D721Med (cell line): ENCODE data around the gene FOXF2.
"Not testable (repeated sequence)": the region's sequence is repeated elsewhere in the genome, so short reads cannot be mapped to it uniquely, and the experiment has no call there.

ENCODE experiments used
- DNase-seq: peaks from one replicate; pipeline ENCODE4 v3.0.0; 2011; ENCODE audit warnings: low spot score; ENCODE audit not compliant: insufficient read length
- FAIRE-seq: peaks from 2 replicates; lab custom pipeline; 2011; peaks lifted over from hg19 to GRCh38; lab: Jason Lieb, UNC
- TF ChIP-seq, protein P1 (sequence below): IDR thresholded peaks from 2 replicates; pipeline ENCODE4 v1.5.1; 2012; ENCODE audit warnings: mild to moderate bottlenecking, control low read depth; ENCODE audit not compliant: insufficient read depth; ENCODE audit errors: missing control alignments

The FOXF2 gene

GRCh38 chr6:1367771-1368170 is 21.6 kb upstream of the FOXF2 start:
- DNase-seq (no peak), FAIRE-seq (no peak)
- TF ChIP-seq, protein P1, sequence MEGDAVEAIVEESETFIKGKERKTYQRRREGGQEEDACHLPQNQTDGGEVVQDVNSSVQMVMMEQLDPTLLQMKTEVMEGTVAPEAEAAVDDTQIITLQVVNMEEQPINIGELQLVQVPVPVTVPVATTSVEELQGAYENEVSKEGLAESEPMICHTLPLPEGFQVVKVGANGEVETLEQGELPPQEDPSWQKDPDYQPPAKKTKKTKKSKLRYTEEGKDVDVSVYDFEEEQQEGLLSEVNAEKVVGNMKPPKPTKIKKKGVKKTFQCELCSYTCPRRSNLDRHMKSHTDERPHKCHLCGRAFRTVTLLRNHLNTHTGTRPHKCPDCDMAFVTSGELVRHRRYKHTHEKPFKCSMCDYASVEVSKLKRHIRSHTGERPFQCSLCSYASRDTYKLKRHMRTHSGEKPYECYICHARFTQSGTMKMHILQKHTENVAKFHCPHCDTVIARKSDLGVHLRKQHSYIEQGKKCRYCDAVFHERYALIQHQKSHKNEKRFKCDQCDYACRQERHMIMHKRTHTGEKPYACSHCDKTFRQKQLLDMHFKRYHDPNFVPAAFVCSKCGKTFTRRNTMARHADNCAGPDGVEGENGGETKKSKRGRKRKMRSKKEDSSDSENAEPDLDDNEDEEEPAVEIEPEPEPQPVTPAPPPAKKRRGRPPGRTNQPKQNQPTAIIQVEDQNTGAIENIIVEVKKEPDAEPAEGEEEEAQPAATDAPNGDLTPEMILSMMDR, result no peak

DNA sequence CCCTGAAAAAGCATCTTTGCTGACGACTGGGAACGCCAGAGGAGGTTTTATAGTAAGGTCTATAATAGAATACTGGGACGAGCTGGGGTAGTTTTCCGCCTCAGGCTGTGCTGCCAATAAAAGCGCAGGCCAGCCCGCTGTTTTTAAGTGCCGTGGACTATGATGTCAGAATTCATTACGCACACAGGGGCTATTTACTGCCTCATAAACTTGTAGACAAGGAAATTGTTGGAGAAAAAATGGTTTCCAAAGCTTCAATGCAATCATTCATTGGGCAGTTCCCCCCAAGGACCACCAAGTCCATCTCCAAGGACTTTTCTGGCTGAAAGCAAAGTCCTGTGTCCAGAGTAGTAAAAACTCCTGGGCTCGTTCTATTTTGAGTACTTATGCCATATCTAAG is 20.4 kb upstream of the FOXF2 start:
- DNase-seq (no peak), FAIRE-seq (no peak)
- TF ChIP-seq, protein P1, result no peak

DNA sequence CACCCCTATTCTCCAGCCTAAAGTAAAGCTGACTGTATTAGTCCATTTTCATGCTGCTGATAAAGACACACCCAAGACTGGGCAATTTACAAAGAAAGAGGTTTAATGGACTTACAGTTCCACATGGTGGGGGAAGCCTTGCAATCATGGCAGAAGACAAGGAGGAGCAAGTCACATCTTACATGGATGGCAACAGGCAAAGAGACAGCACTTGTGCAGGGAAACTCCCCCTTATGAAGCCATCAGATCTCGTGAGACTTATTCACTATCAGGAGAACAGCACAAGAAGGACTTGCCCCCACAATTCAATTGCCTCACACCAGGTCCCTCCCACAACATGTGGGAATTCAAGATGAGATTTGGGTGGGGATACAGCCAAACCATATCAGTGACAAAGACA is 19.7 kb upstream of the FOXF2 start:
- not testable (repeated sequence) for DNase-seq, FAIRE-seq

GRCh38 chr6:1371933-1372332 is 17.4 kb upstream of the FOXF2 start:
- FAIRE-seq (no peak), DNase-seq (no peak)
- TF ChIP-seq, protein P1, result no peak

GRCh38 chr6:1372690-1373089 is 16.7 kb upstream of the FOXF2 start:
- TF ChIP-seq, protein P1, result no peak
- FAIRE-seq (no peak), DNase-seq (no peak)

DNA sequence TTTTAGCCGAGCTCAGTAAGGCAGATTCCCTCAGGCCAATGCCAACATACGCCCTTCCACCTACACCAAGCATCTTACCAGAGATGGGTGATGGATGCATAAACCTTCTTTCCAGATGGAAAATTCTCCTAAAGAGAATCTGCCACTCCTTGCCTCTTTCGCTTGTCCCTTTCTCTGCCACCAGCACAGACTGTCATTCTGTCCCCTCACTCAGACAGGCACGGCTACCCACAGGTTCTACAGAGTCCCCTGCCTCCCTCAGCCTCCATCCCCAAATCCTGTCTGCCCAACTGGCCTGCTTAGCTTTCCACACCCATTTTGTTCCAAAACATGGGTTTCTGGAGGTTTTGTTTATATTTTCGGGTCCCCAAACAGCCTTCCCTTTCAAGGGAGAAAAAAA is 12.7 kb upstream of the FOXF2 start:
- TF ChIP-seq, protein P1, result no peak
- DNase-seq (no peak), FAIRE-seq (no peak)

DNA sequence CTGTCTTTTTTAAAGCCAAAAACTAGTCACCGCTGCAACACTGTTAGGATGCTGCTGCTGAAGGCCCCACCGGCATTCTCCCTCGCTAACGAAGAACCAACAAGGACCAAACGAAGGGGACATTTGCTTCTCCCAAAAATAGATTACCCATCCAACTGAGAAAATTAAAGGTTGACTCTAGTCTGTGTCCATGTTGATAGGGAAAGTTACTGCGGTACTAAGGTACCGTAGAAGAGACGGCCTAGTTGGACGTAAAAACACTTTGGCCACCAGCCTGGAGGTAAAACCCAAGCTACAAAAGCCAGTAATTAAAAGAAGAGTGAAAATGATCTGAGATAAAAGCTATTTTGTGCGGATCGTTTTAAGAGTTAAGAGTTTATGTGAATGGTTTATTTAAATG is 11.8 kb upstream of the FOXF2 start:
- no peak for FAIRE-seq
- TF ChIP-seq, protein P1, result no peak
- DNase-seq, result no peak
